Raji (cell line): ENCODE results near the gene LPAR5.

Experiments used
- POLR2A ChIP-seq: IDR thresholded peaks from 2 replicates; pipeline ENCODE4 v1.6.1; 2011; ENCODE audit warnings: low read depth, low read length, control low read depth; ENCODE audit not compliant: insufficient read depth

The LPAR5 gene

GRCh38 chr12:6635856-6636531 is at the start of gene LPAR5:
TSS of gene LPAR5 (minus strand) at chr12:6635959. CDS start at chr12:6621248, 14,711 bp downstream.
- TF ChIP-seq POLR2A = peak; percentile 63

DNA sequence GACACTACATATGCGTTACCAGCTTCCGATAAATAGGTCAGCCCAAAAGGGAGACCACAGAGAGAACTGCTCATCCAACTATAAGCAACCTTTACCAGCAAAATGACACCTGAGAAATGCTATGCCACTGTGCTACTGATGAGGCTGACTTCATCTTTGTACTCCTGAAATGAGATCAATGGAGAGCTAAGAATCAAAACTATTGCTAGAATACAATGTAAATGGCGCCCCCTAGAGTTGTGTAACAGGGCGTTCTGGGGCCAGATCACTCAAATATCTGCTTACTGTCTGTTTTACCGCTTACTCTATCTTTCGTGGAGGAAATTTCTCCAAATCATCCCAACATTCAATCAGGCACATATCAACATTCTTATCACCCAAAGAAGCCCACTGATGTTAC is 48.9 kb upstream of the LPAR5 start:
- no peak for TF ChIP-seq POLR2A

- TF ChIP-seq POLR2A = no peak
These were observed 41.2 kb upstream of the LPAR5 start for GRCh38 chr12:6676962-6677361.

DNA sequence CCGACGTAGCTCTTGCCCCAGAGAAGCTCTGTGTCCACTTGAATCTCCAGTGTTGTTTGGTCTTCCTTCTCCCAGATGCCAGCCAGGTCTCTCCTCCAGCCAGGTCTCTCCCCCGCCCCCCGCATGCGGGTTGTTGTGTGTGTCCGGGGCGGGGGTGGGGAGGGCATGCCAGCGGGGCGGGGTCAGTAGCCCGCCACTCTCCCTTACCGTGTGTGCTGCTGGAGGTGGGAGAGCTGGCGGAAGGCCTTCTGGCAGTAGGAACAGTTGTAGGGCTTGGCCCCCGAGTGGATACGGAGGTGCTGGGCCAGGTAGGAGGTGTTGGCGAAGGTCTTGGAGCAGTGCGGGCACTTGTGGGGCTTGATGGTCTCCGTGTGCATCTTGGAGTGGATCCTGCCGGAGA is 36.4 kb upstream of the LPAR5 start:
- no peak for TF ChIP-seq POLR2A

DNA sequence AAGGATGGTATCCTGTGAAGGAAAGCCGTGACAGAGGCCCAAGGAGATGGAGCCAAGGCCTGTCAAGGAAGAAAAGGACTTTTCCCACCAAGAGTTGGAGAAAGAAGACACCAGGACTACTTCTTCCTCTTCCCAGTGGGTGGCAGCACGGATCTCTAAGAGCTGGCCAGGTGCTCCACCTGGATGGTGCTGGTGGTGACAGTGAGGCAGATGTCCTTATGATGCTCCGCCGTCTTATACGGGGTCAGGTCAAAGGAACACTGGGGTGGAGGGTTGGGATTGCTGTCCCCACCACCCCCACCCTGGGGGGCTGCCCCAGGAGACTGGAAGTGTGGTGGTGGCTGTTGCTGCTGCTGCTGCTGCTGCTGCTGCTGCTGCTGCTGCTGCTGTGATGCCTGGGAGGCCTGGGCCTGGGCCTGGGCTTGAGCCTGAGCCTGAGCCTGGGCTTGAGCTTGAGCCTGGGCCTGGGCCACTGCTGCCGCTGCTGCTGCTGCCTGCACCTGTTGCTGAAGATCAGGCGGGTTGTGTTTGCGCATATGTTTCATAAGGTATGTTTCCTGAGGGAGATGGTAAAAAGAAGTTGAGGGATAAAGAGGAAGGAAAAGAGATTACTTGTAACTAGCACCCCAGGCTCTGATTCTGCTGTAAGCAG is 31.9 kb upstream of the LPAR5 start:
- TF ChIP-seq POLR2A = no peak

DNA sequence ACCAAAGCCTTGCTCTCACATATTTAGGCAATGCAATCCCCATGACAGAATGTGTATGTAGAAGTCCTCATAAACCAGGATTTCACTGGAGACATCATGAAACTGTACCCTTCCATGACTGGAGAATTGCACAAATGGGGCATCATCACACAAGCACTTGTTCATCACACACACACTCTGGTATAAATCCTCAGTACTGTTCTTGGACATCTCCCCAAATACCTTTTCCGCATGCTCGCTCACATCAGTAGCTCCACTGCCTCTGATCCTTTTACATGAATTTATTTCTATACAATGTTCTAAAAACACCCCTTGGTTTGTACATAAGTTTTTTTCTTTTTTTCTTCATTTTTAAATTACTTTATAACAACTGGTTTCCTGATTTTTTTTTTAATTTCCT is 30.5 kb upstream of the LPAR5 start:
- no peak for TF ChIP-seq POLR2A

- no peak for TF ChIP-seq POLR2A
These were observed 29.1 kb upstream of the LPAR5 start for GRCh38 chr12:6664902-6665301.

DNA sequence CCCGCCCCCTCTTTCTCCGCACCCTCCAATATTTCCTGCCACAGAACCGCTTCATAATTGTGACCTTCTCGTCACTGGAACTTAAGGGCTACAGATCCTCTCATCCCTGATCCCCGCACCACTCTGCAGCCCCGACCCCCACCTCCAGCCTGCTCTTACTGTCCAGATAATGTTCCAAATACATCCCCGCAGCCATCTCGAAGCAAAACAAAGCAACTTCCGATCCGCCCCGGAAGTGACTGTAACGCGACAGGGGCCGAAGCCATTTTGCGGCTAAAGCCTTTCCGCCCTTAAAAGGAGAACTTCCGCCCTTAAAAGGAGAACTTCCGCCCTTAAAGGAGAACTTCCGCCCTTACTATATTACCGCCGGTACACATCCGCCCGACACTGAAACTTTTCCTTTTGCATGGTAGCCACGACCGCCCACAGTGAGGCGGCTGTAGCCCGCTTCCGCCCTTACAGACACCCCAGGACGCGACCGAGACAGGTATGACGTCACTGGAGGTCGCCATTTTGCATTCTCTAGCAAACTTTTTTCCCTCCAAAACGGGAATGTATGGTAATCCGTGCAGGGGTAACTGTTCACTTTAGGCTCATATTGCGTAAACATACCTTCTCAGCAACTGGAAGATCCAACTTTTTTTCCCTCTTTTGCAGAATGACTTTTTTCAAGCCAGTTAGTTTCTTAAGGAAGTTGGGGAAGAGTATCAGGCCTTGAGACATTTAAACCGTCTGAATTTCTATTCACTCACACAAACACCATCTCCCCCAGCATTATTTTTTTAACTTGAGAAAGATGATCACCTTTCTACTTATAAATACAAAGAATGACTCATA is 27.4 kb upstream of the LPAR5 start, which contains the start of gene ING4:
TSS of gene ING4 (minus strand) at position 214 of the 837 bp plus-strand sequence. CDS start at position 196, 18 bp downstream.
- TF ChIP-seq POLR2A = peak; percentile 68

GRCh38 chr12:6662602-6662905 is 26.8 kb upstream of the LPAR5 start:
- TF ChIP-seq POLR2A = no peak

GRCh38 chr12:6653987-6654386 is 18.2 kb upstream of the LPAR5 start:
- TF ChIP-seq POLR2A = no peak

- no peak for TF ChIP-seq POLR2A
These were observed 17.6 kb upstream of the LPAR5 start for GRCh38 chr12:6653342-6653741.

DNA sequence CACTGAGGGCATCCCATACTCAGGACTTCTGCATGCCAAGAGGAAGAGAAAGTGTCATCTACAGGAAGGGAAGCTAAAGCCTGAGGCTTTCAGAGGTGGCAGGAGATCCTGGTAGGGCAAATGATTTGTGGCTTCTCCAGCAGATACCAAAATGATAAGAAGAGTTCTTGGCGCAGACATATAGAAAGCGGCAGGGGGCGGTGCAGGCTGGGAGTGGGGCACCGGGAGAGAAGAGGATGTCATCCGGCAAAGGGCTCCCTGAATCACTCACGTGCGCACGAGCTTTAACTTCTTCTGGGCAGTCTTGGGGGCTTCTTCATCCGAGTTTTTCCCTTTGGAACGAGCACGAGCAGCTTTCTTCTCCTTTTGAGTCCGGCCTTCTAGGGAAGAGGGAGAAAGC is 16.6 kb upstream of the LPAR5 start:
- TF ChIP-seq POLR2A = no peak

- TF ChIP-seq POLR2A = no peak
These were observed 15.1 kb upstream of the LPAR5 start for GRCh38 chr12:6650832-6651231.

GRCh38 chr12:6647083-6647604 is 11.4 kb upstream of the LPAR5 start, which contains the start of gene ACRBP:
TSS of gene ACRBP (minus strand) at chr12:6647432. CDS start at chr12:6647366, 66 bp downstream.
- TF ChIP-seq POLR2A = peak; percentile 74

GRCh38 chr12:6646276-6647082 is 10.7 kb upstream of the LPAR5 start:
- TF ChIP-seq POLR2A = no peak
